Hippocampal formation (tissue), 2 donors: ENCODE data around the gene SLC48A1.
A peak's percentile ranks its signal among the peaks of the same experiment; 100 is the strongest.

Experiments used
- DNase-seq, 2 donors: peaks; one replicate each; lab custom pipeline; 2025; lab: John Stamatoyannopoulos, UW

Gene SLC48A1

DNA sequence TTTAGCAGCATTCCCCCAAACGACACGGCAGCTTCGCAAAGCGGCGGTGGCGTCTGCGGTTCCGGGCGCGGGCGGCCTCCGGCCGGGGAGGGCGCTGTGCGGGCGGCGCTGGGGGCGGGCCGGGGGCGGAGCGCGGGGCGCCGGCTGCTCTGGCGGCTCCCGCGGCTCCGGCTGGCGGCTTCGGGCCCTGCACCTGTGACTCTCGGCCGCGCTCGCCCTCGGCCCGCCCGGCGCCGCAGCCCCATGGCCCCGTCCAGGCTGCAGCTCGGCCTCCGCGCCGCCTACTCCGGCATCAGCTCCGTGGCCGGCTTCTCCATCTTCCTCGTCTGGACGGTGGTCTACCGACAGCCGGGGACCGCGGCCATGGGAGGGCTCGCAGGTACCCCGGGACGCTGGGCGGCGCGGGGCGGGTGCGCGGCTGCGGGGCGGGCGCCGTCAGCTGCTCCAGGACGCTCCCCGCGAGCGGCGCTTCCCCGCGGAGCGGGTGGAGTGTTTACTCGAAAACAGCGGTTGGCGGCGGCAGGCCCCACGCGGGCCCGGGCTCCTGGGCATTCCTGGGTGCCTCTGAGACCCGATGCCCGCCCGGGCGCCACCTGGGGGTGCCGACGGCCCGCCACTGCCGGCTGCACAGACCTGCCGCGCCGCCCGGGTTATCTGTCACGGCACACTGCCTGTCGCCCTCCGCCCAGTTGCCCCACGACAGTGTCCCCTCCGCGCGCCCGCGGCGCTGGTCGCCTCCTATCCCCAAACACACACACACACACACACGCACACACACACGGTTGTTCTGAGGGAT lies at the start of gene SLC48A1:
Gene SLC48A1, plus strand, starts transcription at position 177 of the 796 bp plus-strand sequence. Its CDS starts 67 bp downstream, at position 244.
- peak; percentile 69 to 75 for DNase-seq

DNA sequence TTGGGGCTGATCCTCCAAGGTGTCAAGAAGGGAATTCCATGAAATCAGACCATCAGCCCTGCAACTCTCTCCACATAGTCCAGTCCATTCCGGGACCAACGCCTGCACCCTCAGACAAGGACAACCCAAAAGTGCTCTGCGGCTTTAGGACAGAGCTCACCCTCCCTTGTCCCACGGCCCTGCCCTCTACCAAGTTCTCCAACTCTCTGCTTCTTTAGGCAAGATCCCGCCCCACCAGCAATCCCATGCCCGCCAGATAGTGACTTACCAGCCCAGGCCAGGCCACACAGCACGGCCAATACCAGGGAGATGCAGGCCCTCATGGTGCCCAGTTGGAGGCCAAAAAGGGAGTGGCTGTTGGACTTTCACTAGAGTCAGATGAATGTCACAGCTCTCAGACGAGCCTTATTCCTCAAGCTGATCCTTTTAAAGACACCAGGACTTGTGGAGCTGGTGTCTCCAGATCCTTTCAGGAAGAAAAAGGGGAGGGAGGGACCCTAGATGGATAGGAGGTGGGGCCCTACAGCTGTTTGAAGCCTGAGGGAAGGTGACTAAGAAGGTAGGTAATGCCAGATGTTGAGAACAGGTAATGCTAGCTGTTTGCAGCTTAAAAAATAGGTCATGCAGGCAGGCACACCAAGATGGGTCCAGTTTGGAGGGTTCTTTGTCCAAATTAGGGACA lies 47.8 kb upstream of the SLC48A1 start, which contains the start of gene ENDOU:
Gene ENDOU, minus strand, starts transcription at position 400 of the 682 bp plus-strand sequence. Its CDS starts 77 bp downstream, at position 323.
- no peak for DNase-seq

DNA sequence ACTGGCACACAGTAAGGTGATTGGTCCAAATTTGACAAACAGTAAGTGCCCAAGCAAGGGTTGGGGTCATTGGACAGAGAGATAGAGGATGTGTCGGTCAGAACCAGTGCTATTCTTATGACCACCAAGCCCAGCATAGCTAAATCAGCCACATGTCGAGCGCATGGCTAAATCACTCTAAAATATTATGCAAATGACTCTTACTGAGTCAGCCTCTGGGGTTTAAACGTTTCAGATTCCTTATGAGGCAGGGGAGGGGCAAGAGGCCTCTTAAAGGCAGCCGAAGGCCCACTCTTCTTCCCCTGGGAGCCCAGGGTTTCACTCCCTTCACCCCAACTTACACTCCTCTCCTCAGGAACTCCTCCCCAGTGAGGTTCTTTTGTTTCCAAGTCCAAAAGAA lies 47.1 kb upstream of the SLC48A1 start:
- no peak for DNase-seq

DNA sequence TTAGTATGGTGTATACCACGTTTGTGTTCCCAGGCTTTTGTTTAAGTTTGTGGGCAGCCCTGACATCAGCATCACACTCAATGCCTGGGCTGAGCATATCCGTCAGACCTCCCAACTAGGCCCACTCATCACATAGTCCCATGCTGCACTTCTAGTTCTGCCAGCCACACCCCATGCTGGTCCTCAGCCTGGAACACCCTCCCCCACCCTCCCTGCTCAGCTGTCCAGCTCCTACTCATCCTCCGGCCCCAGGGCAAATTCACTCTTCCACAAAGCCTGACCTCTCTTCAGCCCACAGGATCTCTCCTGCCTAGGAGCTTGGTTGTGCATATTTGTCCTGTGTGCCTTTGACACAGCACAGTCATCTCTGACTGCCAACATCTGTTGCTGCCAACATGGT lies 43.8 kb upstream of the SLC48A1 start:
- no peak for DNase-seq

DNA sequence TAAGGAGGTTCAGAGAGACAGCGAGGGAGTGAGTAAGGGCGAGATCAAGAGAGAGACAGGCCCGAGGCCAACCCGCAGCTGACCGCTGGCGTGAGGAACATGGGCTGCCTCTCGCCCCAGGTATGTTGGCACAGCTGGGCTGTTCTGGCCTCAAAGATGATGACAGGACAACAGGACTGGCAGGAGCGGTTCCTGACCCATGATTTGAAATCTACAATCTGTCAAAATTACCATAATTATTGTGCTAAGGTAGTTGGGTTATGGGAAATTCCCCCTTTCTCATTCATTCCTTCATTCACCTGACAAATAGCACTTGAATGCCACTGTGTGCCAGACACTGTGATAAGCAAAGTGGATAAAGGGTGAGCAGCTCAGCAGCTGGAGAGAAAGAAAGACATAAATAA lies 42.7 kb upstream of the SLC48A1 start:
- DNase-seq, result no peak

DNA sequence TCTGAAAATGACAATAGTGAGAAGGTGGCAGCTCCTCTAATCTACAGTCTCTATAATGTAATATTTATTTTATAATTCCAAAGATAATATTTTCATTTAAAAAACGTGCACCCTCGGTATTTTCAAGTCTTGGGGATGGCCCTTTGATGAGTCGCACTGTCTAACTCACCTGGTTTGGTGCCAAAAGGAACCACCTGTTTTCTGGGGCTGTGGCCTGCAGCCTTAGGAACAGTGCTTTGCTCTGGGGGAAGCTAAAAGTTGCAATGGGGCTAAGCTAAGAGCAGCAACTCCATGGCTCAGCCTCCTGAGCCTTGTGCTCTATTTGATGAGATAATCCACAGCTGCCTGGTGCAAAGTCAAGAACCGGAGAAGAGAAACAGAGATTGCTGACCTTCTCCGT lies 41.3 kb upstream of the SLC48A1 start:
- no peak for DNase-seq

DNA sequence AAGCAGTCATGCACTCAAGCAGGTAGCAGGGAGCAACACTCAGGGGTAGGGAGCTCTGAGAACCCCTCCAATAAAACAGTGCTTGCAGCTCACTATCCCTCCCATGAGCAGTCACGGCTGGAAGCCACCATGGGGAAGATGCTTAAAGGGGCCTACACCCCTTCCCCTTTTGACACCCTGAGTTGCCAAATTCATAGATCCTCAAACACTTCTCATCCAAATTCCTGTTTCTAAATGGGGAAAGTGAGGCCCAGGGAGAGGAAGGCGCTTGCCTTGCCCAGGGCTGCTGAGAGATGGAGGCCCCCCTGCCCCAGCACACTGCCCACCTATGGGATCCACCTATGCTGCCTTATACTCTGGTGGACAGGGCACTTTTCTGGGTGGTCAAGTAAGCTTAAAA lies 40.5 kb upstream of the SLC48A1 start:
- DNase-seq, result no peak

DNA sequence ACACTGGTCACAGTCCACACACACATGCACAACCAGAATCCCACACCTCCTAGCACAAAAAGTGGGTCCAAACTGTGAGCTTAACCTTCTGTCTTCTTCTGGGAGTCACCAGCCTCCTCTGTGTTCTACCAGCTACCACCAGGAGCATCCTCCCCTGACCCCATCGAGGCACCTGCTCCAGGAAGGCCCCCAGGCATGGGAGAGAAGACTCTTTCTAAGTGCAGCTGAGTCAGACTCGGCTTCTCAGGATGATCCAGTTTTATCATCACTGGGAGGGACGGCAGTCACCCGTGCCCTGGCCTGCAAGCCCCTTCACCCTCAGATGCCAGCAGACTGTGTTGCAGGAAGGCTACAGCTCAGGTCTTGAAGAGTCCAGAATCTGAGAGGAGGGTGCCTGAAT lies 39.9 kb upstream of the SLC48A1 start:
- no peak for DNase-seq

DNA sequence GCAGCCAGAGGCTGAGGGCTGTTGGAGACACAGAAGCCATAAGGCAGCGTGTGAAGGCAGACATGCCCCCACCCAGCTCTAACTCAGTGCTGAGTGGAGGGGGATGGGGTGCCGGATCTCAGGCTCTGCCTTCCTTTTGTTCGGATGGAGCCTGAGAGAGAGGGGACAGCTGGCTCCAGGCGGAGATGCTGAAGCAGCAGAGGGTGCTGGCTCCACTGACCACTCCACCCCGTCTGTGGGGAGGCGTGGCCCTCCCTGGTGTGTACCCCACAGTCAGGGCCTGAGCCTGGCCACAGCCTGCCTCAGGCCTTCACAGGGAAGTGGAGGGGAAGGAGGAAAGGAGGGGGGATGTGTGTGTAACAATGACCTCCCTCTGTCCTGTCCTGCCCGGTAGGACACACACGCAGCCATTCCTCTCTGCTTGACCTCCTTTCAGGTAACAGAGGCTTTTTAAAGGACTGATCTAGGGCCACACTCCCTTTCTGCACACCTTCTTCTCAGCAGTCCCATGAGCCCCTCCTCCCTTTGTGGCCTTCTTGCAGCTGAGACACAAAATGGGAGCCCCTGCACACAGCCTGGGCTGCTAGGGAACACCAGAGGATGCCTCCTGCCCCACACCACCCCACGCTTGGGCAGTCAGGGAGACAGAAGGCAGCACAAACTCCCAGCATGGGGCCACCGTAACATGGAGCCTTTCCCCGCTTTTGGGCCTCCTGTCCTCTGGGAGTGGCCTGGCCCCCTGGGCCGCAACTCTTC lies 38.1 kb upstream of the SLC48A1 start:
- DNase-seq, result peak; percentile 40 to 64

DNA sequence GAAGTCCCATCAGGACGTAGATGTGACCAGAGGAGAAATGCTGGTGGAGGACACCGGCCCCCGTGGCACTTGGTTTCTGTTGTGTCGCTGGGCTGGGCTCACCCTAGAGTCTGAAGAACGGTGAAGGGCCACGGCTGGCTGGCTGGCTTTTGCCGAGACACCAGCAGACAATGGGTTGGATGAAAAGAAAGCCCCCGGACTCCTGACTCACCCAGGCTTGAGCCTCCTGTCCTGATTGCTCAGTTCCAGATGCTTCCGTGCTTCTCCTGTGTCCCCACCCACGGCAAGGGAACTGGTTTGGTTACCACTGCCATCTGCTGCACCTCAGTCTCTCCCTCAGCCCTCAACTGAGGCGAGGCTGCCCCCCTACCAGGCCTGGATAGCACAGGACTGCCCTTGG lies 37.4 kb upstream of the SLC48A1 start:
- DNase-seq, result no peak

DNA sequence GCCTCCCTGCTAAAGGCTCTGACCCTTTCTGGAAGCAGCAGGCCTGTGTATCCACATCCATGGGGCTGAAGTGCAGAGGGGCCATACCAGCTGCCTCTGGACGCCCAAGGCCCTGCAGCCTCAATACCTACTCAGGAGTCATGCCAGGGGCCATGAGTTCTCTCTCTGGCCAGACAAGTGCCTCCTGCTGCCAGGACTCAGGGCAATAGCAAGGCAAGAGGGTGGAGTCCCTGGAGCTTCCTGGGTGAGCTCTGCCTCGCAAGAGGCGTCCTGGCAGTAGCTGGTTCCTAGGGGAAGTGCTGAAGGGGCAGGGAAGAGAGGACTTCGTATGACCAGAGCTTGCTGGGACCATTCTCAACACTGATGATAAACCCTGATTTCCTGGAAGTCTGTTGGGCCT lies 36.8 kb upstream of the SLC48A1 start:
- DNase-seq, result no peak

DNA sequence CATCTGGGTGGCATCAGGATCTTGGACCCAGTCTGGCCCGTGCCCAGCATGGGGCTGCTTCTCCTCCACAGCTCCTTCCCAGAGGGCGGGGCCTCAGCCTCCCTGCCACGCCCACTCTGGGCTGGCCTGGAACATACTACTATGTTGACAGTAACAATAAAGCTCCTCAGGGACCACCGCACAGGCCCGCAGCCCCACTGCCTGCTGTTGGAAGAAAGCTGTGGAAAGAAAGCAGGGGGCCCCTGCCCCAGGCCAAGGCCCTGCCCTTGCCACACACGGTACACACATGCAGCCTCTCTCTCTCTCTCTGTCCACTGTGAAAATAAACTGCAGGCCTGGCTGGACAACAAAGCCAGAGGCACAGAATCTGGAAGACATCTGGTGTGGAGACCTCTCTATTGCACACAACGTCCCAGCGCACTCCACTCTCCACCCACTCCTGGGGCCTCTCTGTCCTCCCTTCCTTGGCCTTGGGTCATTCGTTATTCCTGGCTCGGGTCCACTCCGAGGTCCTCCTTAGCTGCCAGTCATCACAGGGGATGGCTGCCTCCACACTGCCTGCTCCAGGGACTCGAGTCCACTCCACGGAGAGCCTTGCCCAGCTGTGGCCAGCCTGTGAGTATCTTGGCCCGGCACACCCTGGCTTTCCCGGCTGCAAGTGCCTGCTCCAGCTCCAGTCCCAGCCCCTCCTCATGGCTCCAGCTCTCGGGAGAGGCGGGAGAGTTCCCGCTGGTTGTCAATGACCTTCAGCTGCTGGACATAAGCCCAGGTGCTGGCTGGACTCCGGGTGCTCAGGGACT lies 36.0 kb upstream of the SLC48A1 start:
- DNase-seq, result peak; percentile 69 to 84

DNA sequence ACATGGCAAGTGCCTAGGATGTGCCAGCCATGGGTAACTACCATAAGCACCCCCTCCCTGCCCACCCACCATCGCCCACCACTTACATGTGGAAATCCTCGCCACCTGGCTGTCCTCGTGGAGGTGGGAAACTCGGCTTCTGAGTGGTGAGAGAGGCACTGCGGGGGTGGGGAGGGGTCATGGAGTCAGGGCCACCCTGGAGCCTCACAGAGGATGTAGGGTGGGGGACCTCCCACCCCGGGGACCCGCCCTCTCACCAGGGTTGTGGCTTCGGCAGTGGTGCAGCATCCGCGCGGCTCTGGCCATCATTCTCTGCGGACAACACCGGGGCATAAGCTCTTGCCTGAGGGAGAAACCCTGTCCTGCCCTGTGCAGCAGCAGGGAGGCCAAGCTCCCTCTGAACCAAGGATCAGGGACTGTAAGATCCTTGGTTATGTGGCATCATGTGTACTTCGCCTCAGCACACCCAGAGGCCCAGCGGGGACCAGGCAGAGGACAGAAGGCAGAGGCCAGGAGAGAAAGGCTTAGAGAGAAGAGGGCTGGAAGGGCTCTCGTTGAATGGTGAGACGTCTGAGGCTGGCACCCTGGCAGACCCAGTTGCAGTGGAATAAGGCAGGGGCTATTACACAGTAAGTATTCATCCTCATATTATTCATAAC lies 35.0 kb upstream of the SLC48A1 start:
- no peak for DNase-seq

DNA sequence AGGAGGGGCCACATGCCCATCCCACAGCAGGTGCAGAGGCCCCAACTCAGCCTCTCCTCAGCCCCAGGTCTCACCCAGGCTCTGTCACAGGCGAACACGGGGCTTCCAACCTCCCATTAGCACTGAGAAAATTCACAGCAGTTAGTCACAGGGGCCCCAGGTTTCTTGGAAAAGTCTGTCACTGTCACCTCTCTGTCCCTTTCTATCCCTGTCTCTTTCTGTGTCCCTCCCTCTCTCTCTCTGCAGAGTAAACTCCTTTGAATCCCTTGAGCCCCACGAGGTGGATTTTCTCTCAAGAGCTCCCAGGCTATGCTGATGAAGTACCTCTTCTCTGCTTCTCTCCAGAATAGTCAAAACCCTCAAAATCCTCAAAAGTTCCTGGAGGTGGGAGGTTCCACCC lies 33.7 kb upstream of the SLC48A1 start:
- no peak for DNase-seq

DNA sequence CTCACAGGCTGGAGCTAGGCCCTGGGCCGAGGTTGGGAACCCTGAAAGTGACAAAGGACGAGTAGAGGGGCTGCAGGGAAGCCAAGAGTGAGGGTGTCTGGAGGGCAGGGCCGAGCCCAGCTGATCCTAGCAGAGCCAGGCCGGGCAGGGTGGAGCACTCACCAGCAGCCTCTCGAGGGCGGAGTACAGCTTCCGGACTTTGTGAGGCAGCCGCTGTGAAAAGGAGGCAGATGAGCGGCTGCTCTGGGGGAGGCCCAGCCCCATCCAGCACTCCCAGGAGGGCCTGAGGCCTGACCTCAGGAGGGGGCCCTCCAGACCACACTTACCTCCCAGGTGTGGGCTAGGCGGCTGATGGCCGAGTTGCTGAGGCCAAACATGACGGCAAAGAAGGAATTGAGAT lies 33.1 kb upstream of the SLC48A1 start:
- DNase-seq, result no peak

DNA sequence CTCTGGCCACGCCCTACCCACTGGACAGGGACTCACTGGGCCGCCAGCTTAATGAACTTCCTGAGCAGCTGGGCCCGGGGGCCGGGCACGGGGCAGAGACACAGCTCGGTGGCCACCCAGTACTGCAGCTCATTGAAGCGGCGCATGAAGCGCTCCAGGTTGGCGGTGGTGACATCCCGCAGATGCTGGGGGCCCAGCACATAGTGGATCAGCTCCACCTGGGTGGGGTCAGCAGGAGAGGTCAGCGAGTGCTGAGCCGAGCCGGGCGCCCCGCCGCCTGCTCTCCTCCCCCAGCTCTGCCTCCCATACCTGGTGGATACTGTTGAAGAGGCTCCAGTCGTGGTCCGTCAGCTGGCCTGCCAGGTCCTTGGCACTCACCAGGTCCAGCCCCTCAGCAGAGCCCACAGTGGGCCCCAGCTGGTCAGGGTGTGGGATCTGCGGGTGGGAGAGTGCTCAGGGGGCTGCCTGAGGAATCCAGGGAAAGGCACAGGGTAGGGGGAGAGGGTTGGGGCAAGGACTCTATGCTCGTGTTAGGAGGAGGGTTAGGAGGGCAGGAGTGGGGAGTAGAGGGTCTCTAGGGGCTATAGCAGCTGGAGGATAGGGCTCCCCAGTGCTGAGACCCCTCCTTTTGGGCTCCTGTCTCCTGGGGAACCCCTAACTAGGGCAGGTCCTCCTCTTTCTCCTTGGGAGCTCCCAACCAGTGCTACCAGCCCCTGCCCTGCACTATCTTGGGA lies 32.3 kb upstream of the SLC48A1 start:
- DNase-seq, result no peak

DNA sequence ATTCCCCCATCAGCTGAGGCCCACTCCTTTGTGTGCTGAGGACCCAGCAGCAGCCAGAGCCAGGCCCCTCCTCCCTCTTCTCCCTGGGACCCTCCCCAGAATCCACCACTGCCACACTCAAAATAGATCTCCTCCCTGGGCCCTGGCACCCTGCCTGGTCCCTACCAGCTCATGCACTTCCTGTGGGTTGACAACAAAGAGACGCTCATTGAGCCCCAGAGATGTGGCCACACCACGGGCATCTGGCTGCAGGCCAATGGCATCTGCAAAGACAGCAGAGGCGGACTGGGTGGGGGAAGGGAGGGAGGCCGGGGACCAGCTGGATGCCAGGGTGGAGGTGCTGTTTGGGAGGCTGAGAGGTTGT lies 31.7 kb upstream of the SLC48A1 start:
- peak; percentile 83 to 92 for DNase-seq

DNA sequence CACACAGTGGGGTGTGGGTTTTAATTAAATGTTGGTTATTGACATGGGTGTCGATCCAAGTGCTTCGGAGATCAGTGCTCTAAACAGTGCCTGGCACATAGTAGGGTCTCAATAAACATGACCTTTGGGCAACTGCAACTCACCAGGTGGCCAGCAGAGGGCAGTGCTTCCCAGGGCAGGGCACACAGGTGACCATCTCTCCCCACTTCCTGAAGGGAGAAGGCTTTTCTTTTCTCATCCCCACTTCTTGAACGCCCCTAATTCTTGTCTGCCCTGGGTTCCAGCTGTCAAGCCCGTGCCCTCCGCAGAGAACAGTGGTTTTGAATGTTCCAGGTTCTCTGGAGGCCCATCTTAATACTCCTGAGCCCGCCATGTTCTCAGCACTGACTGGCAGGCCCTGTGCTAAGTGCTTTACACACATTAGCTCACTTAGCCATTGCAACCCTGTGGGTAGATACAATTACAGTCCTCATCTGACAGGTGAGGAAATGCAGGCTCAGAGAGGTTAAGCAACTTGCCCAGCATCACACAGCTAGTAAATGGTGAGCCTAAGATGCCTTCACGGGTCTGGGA lies 30.7 kb upstream of the SLC48A1 start:
- no peak for DNase-seq

DNA sequence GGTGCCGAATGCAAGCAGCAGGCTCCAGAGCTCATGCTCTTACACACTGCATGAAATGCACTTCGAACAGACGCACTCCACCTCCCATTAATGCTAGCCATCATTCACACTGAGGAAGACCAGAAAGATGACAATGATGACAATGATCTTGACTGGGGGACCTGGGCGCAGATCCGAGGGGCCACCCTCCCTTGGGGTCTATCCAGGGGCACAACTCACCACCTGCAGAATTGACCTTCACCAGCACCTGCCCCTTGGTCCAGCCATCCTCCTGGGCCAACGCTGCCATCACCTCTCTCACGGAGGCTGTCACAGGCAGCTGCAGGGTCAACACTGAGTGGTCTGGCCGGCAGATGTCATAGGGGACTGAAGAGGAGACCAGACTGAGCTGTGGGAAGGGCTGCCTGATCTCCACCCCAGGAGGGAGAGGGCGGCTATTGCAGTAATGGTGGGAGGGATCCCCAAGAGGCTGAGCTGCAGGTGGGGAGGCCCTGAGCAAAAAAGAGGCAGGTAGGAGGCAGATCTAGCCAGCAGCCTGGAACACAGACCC lies 29.7 kb upstream of the SLC48A1 start:
- no peak for DNase-seq
